ENCODE results near the gene OLIG1. TPM values are rescaled to one million over a fixed set of nuclear protein-coding genes. Genes with fewer than 3 reads are reported as not detected.

Gene OLIG1
- polyA plus RNA-seq, 1 experiment, result not detected

GRCh38 chr21:33022828-33023573 is 46.9 kb upstream of the OLIG1 start:
- no peak for DNase-seq (ENCODE audit: low read depth)
- TF ChIP-seq CTCF (IDR thresholded peaks at IDR 0.05; ENCODE audit: insufficient read depth, low read depth, low read length), result no peak
- H3K27me3 ChIP-seq (ENCODE audit: control insufficient read depth, insufficient read depth, low read length), result peaks cover 80% of the 10 kb centered on the region
- no peaks in the 10 kb centered on the region for H3K36me3 ChIP-seq (ENCODE audit: control insufficient read depth, insufficient read depth, low read length)
- ChIA-PET POLR2A (no interaction called here), CTCF (no interaction called here)
- no peak overlapping the region for H3K4me3 ChIP-seq (ENCODE audit: low read depth, low read length)

- CTCF ChIA-PET, result interaction anchor here (0.6 kb wide), 1 partner anchor 146 kb away, joined by 4 read pairs; no protein-coding TSS in a partner anchor
- Histone ChIP-seq H3K36me3 (ENCODE audit: control insufficient read depth, insufficient read depth, low read length) (no peaks in the 10 kb centered on the region), H3K4me3 (ENCODE audit: low read depth, low read length) (no peak overlapping the region), H3K27me3 (ENCODE audit: control insufficient read depth, insufficient read depth, low read length) (peaks cover 79% of the 10 kb centered on the region)
- TF ChIP-seq CTCF (IDR thresholded peaks at IDR 0.05; ENCODE audit: insufficient read depth, low read depth, low read length), result no peak
- DNase-seq (ENCODE audit: low read depth), result no peak
- POLR2A ChIA-PET, result no interaction called here
Measured at GRCh38 chr21:33023574-33024200, 46.3 kb upstream of the OLIG1 start.

- DNase-seq (ENCODE audit: low read depth), result no peak
- ChIA-PET POLR2A (interaction anchor here (0.6 kb wide), 1 partner anchor 742 kb away, joined by 6 read pairs; no protein-coding TSS in a partner anchor), CTCF (interaction anchor here (0.6 kb wide), 1 partner anchor 146 kb away, joined by 4 read pairs; no protein-coding TSS in a partner anchor)
- H3K4me3 ChIP-seq (ENCODE audit: low read depth, low read length), result no peak overlapping the region
- H3K36me3 ChIP-seq (ENCODE audit: control insufficient read depth, insufficient read depth, low read length), result no peaks in the 10 kb centered on the region
- TF ChIP-seq CTCF (IDR thresholded peaks at IDR 0.05; ENCODE audit: insufficient read depth, low read depth, low read length), result no peak
- peaks cover 80% of the 10 kb centered on the region for H3K27me3 ChIP-seq (ENCODE audit: control insufficient read depth, insufficient read depth, low read length)
Measured at GRCh38 chr21:33024201-33025103, 45.5 kb upstream of the OLIG1 start.

GRCh38 chr21:33025106-33025488 is 44.8 kb upstream of the OLIG1 start:
- Histone ChIP-seq H3K36me3 (ENCODE audit: control insufficient read depth, insufficient read depth, low read length) (no peaks in the 10 kb centered on the region), H3K27me3 (ENCODE audit: control insufficient read depth, insufficient read depth, low read length) (peaks cover 81% of the 10 kb centered on the region), H3K4me3 (ENCODE audit: low read depth, low read length) (no peak overlapping the region)
- ChIA-PET POLR2A (interaction anchor here (0.6 kb wide), 1 partner anchor 743 kb away, joined by 6 read pairs; no protein-coding TSS in a partner anchor), CTCF (no interaction called here)
- no peak for TF ChIP-seq CTCF (IDR thresholded peaks at IDR 0.05; ENCODE audit: insufficient read depth, low read depth, low read length)
- DNase-seq (ENCODE audit: low read depth), result no peak
